Measurements from ENCODE around the gene SMURF2.

GRCh38 chr17:64607862-64608565, 54.1 kb downstream of the SMURF2 start:
- TF ChIP-seq FOXM1 (IDR thresholded peaks at IDR 0.05; ENCODE audit: low read depth) (no peak), CTCF (IDR thresholded peaks at IDR 0.05) (no peak), POLR2AphosphoS5 (IDR thresholded peaks at IDR 0.05; ENCODE audit: low read depth, low read length) (no peak), RAD21 (IDR thresholded peaks at IDR 0.05; ENCODE audit: low read length) (no peak), SMC3 (IDR thresholded peaks at IDR 0.05; ENCODE audit: low read depth, low read length) (no peak), NRF1 (IDR thresholded peaks at IDR 0.05; ENCODE audit: low read depth, low read length) (no peak), RFX5 (IDR thresholded peaks at IDR 0.05; ENCODE audit: low read length) (no peak), REST (IDR thresholded peaks at IDR 0.05; ENCODE audit: low read depth, low read length) (no peak), EP300 (IDR thresholded peaks at IDR 0.05; ENCODE audit: borderline replicate concordance in 1 of 2, low read depth in 1 of 2, low read length in 1 of 2) (no peak), RXRA (IDR thresholded peaks at IDR 0.05; ENCODE audit: borderline replicate concordance, low read depth) (no peak), GABPA (IDR thresholded peaks at IDR 0.05; ENCODE audit: low read depth) (no peak), SIN3A (IDR thresholded peaks at IDR 0.05; ENCODE audit: borderline replicate concordance, low read depth, low read length) (no peak), YY1 (IDR thresholded peaks at IDR 0.05; ENCODE audit: low read depth) (no peak), MXI1 (IDR thresholded peaks at IDR 0.05; ENCODE audit: low read depth, low read length) (no peak)
